ENCODE data around the gene BRD4.
A peak's percentile ranks its signal among the peaks of the same experiment; 100 is the strongest.
"Not testable (repeated sequence)": the region's sequence is repeated elsewhere in the genome, so short reads cannot be mapped to it uniquely, and the experiment has no call there.

Gene BRD4

GRCh38 chr19:15358918-15359317 is 26.6 kb upstream of the BRD4 start:
- no peak for DNase-seq

DNA sequence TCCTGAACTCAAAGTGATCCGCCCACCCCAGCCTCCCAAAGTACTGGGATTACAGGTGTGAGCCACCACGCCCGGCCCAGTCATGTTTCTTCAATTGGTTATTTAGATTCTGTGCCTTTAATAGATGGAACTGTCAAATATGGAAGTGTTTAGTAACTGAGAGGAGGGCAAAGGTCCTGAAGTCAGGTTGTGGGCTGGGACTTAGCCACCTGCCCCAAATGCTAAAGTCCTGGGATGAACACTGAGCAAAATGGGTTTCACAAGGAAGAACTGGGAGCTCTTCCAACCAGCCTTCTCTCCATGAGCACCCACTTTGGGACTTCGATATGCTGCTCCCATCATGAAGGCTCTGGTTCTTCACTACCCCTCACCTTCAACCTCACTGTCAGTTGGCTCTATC is 25.6 kb upstream of the BRD4 start:
- no peak for DNase-seq

DNA sequence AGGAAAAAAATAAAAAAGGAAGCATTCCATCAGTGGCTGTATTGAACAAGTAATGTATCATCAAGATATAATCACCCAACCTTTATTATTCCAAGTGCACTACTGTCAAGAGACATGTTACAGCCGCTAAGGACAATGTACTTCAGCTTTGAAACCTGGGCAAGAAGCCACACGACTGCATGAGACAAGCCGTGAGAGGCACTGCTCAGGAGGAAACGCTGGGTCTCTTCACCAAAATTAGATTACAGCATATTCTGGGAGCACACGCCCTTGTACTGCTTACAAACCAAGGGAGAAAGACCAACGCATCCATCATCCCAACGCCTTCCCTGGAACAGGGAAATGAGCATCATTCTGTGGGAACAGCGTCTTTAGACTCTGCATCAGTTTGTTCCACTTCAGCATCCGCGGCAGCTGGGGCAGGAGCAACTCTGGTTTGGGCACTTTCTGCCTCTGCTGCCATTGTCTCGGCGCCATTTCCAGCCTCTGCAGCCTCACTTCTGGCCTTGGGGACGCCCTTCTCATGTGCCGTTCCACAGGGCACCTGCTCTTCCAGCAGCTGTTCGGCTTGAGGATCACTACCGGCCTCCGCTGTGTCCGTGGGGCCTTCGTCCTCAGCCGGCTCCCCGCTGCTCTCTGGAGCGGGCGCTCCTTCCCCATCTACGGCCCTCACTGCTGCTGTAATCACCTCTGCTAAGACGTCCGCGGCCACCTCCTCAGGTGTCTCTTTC is 22.4 kb upstream of the BRD4 start:
- no peak for DNase-seq

DNA sequence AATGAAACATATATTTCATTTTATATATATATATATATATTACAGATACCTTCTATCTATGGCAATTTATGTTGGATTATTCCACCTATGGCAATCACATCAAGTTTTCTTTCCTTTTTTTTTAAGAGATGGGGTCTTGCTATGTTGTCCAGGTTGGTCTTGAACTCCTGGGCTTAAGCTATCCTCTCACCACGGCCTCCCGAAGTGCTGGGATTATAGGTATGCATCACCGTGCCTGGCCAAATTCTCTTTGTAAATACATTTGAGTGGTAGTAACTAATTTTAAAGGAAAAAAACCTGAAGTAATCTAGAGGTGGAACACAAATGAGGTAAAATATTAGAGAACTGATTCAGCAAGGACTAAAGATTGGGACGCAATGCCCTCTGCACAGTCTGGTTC is 21.6 kb upstream of the BRD4 start:
- DNase-seq: no peak

- not testable (repeated sequence) for DNase-seq
Measured at GRCh38 chr19:15352535-15352934, 20.2 kb upstream of the BRD4 start.

DNA sequence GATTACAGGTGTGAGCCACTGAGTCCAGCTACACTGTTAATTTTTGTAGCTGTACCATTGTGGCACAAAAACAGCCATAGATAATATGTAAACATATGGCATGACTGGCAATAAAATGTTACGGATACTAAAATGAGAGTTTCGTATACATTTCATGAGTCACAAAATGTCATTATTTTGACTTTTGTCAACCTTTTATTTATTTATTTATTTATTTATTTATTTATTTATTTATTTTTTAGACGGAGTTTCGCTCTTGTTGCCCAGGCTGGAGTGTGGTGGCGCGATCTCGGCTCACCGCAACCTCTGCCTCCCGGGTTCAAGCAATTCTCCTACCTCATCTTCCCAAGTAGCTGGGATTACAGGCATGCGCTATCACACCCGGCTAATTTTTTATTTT is 9.0 kb upstream of the BRD4 start:
- DNase-seq: not testable (repeated sequence)

- no peak for DNase-seq
Measured at GRCh38 chr19:15340086-15340485, 7.7 kb upstream of the BRD4 start.

DNA sequence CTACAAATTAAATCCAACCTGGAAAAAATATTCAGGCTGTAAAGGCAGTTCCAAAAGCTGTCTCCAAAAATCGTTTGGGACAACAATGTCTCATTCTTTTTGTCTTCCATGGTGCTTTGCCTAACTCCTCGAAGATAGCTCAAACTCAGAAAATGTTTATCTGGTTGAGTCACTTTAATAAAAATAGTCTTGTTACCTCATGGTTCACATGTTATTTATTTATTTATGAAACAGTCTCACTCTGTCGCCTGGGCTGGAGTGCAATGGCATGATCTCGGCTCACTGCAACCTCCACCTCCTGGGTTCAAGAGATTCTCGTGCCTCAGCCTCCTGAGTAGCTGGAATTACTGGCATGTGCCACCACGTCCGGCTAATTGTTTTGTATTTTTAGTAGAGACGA is 4.9 kb upstream of the BRD4 start:
- DNase-seq: no peak

GRCh38 chr19:15335992-15336391 is 3.7 kb upstream of the BRD4 start:
- not testable (repeated sequence) for DNase-seq

DNA sequence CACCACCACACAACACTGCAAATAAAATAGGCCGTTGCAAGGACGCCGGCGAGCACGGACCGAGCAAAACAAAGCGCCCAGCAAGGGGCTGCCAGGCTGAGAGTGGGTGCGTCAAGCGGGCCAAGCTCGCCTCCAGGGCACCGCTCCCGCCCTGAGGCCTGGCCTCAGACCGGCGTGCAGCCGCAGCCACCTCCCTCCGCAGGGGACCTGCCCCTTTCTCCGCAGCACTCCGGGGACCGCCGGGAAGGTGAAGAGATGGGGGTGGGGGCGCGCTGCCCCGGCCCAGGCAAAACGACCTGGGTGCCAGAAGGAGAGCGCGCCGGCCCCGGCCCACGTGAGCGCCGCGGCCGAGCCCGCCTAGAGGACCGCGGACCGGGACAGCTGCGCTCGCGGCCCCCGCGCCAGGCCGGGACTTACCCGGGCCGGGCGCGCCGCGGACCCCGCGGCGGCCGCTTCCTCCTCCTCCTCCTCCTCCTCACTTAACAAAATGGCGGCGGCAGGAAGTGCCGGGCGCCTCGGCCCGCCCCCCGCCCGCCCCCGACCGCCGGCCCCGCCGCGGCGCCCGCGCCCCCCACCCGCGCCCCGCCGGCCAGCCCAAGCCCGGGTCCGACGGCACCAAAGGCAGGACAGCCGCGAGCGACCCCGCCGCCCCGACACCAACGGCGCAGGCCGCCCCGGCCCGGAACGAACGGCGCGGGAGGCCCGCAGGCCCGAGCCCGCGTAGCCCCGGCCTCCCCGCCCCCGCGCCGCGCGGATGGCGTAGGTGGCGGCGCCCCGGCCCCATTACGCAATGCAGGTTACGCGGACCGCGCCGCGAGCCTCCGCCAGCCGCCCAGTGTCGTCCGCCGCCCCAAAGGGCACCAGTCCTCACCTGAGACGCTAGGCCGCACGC is 674 bp downstream of the BRD4 start:
- peak; percentile 78 for DNase-seq

GRCh38 chr19:15330801-15331418 is 1.4 kb downstream of the BRD4 start:
- peak; percentile 28 for DNase-seq

GRCh38 chr19:15328312-15328711 is 4.0 kb downstream of the BRD4 start:
- no peak for DNase-seq

DNA sequence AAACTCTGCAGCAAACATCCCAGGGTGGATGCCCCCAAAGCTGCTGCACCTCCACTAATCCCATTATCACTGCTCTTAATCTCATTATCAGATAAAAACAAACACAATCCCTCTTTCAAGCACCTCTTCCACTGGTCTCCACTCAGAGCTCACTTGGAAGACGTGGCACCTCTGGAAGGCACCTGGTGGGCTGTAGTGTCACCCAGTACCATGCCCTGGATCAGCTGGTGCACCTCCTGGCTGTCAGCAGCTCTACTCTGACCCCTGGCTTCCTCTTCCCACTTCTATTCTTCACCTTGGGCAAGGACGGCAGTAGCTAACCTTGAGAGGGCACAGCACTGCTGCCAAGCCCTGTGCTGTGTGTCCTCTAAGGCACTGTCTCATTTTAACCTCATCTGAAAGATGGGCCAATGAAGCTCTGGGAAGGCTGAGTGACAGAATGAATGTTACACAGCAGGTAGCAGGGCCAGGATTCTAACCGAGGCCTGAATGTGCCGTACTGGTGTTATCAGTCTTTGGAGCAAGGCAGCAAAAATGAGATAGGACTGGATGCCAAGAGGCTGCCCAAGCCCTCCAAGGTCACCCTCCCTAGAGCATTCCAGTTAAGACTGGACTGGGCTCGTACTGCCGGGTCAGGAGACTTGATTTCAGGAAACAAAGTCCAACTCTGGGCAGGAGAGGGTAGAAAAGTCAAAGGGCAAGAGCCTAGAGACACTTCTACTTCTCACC is 7.4 kb downstream of the BRD4 start:
- DNase-seq: no peak

- DNase-seq: peak; percentile 54
Measured at GRCh38 chr19:15323496-15324235, 8.7 kb downstream of the BRD4 start.

DNA sequence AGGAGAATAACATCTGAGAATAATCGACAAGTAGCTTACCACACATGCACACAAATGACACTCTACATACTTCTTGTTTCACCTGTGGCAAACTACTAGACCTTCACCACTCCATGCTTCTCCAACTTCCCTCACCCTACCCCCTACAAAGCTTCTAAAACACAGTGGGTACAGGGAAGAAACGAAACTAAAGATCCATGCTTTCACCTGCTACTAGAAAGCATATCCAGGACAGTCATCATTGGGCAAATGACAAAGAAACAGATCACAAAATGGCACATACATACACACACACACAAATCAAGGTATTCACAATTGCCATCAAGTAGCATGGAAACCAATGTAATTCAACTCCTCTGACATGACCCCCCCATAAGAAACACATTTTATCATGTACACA is 10.6 kb downstream of the BRD4 start:
- no peak for DNase-seq

GRCh38 chr19:15320116-15320515 is 12.2 kb downstream of the BRD4 start:
- DNase-seq: no peak

GRCh38 chr19:15318241-15318691 is 14.1 kb downstream of the BRD4 start:
- DNase-seq: peak; percentile 50

DNA sequence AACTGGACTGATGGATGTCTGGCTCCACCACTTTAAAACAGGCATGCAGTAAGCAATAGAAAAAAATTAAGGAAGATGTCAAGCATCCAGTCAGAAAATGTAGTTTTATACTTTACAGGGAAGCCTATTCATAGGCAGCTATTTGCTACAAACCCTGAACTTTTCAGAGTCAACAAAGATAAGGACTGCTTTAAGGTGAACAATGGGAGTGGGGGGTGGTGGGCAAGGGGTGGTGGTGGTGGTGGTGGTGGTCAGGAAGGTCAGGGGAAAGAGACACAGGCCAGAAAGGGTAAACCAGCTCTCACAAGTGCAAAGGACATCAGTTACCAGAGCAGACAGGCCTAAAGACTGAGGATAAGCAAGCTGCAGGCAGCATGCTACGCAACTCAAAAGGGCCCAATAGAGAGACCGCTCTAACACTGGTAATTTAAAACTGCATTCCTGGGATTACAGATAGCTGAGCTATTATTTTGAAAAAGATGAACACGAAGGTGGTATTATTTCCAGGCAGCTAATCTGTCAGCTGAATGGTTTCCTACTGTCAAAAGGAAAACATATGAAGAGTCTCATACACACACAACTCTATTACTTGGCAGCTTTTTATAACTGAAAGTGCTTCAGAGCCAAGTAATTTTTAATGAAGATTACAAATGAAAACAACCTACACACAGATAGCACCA is 14.8 kb downstream of the BRD4 start:
- DNase-seq: no peak

- no peak for DNase-seq
Measured at GRCh38 chr19:15316498-15316897, 15.8 kb downstream of the BRD4 start.

GRCh38 chr19:15315101-15315500 is 17.2 kb downstream of the BRD4 start:
- no peak for DNase-seq

DNA sequence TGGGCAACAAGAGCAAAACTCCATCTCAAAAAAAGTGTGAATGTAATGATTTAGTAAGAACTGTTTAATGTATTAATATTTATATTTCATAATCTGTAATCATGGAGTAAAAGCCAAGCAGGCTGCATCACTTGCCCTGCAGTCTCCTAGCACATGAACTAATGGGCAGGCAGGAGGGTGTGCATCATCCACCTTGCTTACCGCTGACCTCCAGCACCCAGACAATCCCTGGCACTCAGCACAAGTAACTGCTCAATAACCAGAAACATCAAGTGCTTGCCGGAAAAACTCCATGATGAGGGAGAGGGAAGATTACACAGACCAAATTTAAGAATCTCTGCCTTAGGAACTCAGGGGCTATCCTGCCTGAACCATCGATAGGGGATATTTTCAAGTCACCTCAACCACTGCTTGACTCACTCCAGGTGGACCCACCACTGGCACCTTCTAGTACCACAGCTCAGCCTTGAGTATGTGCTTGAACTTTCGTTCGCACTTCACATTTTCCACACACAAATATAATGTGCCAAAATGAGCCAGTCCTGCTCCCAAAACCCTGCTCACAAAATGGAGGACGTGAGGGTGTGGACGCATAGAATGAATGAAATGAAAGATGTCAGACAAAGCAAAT is 18.6 kb downstream of the BRD4 start:
- DNase-seq: no peak

Measured in hematopoietic multipotent progenitor cell treated with erythropoietin and hydrocortisone succinate and interleukin-3 and kit ligand, for 4 days (in vitro differentiated cells).